Panc1 (cell line): ENCODE results near the gene THEMIS2. TPM values are rescaled to one million over a fixed set of nuclear protein-coding genes. Genes with fewer than 3 reads are reported as not detected.

ENCODE experiments used
- ATAC-seq: fragments of 200-7000 bp; cut with Tn5 transposase; 2 replicates; pipeline ENCODE4 v1.9.1; 2020; ENCODE audit warnings: mild to moderate bottlenecking, moderate library complexity
- BruUV-seq: library from RNA; stranded (reverse); fragments of 400-500 nt; replicated peaks from 2 replicates; lab custom pipeline; 2021; lab: Mats Ljungman, UMichigan
- CTCF ChIA-PET: fragments of 300-600 bp; sonication (Branson Sonifier 250); formaldehyde crosslinking; loops from one replicate; lab custom pipeline; 2022; ENCODE audit warnings: antibody characterized with exemption; lab: Charles Lee
- POLR2A ChIA-PET: fragments of 300-600 bp; sonication (Branson Sonifier 250); formaldehyde crosslinking; loops from one replicate; lab custom pipeline; 2022; ENCODE audit warnings: antibody characterized with exemption; lab: Charles Lee
- DNase-seq: peaks from one replicate; pipeline ENCODE4 v3.0.0-alpha.2; 2010; ENCODE audit warnings: low read depth, low spot score
- H3K27ac ChIP-seq: 2 replicates; pipeline ENCODE4 v1.5.1; 2011; ENCODE audit warnings: mild to moderate bottlenecking, low read length, inconsistent platforms
- H3K27me3 ChIP-seq: fragments of 200-500 bp; sonication (Bioruptor generic); 2 replicates; pipeline ENCODE4 v1.6.0; 2014; ENCODE audit warnings: low read length, inconsistent platforms; ENCODE audit not compliant: control insufficient read depth, insufficient read depth
- H3K36me3 ChIP-seq: fragments of 200-500 bp; sonication (Bioruptor generic); 2 replicates; pipeline ENCODE4 v1.5.1; 2014; ENCODE audit warnings: inconsistent platforms, mild to moderate bottlenecking, low read length, moderate library complexity; ENCODE audit not compliant: control insufficient read depth, insufficient read depth
- H3K4me1 ChIP-seq: 2 replicates; pipeline ENCODE4 v1.5.1; 2011; ENCODE audit warnings: inconsistent platforms, mild to moderate bottlenecking, low read length, moderate library complexity; ENCODE audit not compliant: control insufficient read depth, insufficient read depth
- H3K4me3 ChIP-seq, 2 experiments: 2 replicates each; pipeline ENCODE4 v1.5.1; 2011 to 2012; ENCODE audit warnings: low read depth in 2 of 2, low read length in 2 of 2, mild to moderate bottlenecking in 2 of 2, inconsistent platforms in 1 of 2, moderate library complexity in 1 of 2
- H3K9me3 ChIP-seq: fragments of 200-500 bp; sonication (Bioruptor generic); 2 replicates; pipeline ENCODE4 v1.5.1; 2014; ENCODE audit warnings: low read depth, mild to moderate bottlenecking, inconsistent platforms, low read length, moderate library complexity; ENCODE audit not compliant: control insufficient read depth, insufficient read depth
- POLR2AphosphoS5 ChIP-seq: IDR thresholded peaks from 2 replicates; pipeline ENCODE4 v1.6.1; 2012; ENCODE audit warnings: mild to moderate bottlenecking, low read depth, low read length, moderate library complexity
- SIN3A ChIP-seq: IDR thresholded peaks from 2 replicates; pipeline ENCODE4 v1.6.1; 2012; ENCODE audit warnings: low read depth, mild to moderate bottlenecking, low read length, moderate library complexity, borderline replicate concordance; ENCODE audit not compliant: insufficient read depth
- TCF7L2 ChIP-seq: IDR thresholded peaks from 2 replicates; pipeline ENCODE4 v1.6.1; 2011; ENCODE audit warnings: mild to moderate bottlenecking, low read depth, low read length, inconsistent platforms
- in situ Hi-C: cut with HindIII; loops from 2 replicates; pipeline ENCODE4 v1.10.0; 2016; ENCODE audit warnings: low sequenced_read_pairs, low pct_unique_long_range_greater_than_20kb
- intact Hi-C: fragments of 100-400 bp; cut with micrococcal nuclease; formaldehyde crosslinking; loops from one replicate; pipeline ENCODE4 v1.10.0; 2022; ENCODE audit not compliant: unreplicated experiment
- total RNA-seq: library from RNA; stranded (reverse); gene quantifications from one replicate; pipeline ENCODE4 v1.2.1, GENCODE V29; 2021; ENCODE audit not compliant: unreplicated experiment
- TF ChIP-seq, protein P1 (sequence below), 2 experiments: IDR thresholded peaks; 2 replicates each; pipeline ENCODE4 v1.6.1; 2011 to 2012; ENCODE audit warnings: low read depth in 2 of 2, control low read depth in 1 of 2, low read length in 1 of 2, mild to moderate bottlenecking in 1 of 2, moderate library complexity in 1 of 2; ENCODE audit not compliant: insufficient read depth in 1 of 2
- TF ChIP-seq, protein P2 (sequence below): fragments of 450-650 bp; IDR thresholded peaks from 2 replicates; pipeline ENCODE4 v1.5.1; 2017; ENCODE audit warnings: mild to moderate bottlenecking

The THEMIS2 gene
- total RNA-seq, 1 experiment from 2014 or later = 4.2 TPM

DNA sequence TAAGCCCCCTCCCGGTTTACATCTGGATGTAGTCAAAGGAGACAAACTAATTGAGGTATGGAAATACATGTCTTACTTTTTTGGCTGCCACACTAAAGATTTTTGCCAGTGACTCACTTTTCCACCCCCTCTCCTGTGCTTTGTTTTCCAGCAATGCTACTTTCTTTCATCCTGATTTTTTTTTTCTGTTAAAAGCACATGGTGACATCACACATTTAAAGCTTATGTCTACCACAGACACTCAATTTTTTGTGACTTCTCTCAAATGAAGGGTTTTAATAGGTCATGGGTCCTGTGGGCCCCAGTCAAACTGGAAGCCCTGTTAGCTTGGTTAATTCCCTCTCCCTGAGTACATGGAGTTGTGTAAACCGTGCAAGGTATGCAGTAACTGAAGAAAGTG, 39.6 kb upstream of the THEMIS2 start:
- TF ChIP-seq POLR2AphosphoS5 = no peak
- TF ChIP-seq, protein P1, sequence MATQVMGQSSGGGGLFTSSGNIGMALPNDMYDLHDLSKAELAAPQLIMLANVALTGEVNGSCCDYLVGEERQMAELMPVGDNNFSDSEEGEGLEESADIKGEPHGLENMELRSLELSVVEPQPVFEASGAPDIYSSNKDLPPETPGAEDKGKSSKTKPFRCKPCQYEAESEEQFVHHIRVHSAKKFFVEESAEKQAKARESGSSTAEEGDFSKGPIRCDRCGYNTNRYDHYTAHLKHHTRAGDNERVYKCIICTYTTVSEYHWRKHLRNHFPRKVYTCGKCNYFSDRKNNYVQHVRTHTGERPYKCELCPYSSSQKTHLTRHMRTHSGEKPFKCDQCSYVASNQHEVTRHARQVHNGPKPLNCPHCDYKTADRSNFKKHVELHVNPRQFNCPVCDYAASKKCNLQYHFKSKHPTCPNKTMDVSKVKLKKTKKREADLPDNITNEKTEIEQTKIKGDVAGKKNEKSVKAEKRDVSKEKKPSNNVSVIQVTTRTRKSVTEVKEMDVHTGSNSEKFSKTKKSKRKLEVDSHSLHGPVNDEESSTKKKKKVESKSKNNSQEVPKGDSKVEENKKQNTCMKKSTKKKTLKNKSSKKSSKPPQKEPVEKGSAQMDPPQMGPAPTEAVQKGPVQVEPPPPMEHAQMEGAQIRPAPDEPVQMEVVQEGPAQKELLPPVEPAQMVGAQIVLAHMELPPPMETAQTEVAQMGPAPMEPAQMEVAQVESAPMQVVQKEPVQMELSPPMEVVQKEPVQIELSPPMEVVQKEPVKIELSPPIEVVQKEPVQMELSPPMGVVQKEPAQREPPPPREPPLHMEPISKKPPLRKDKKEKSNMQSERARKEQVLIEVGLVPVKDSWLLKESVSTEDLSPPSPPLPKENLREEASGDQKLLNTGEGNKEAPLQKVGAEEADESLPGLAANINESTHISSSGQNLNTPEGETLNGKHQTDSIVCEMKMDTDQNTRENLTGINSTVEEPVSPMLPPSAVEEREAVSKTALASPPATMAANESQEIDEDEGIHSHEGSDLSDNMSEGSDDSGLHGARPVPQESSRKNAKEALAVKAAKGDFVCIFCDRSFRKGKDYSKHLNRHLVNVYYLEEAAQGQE (IDR thresholded peaks at IDR 0.05; ENCODE audit: insufficient read depth in 1 of 2, low read depth in 2 of 2, low read length in 1 of 2) = no peak
- no peak for TF ChIP-seq SIN3A
- TF ChIP-seq, protein P2, sequence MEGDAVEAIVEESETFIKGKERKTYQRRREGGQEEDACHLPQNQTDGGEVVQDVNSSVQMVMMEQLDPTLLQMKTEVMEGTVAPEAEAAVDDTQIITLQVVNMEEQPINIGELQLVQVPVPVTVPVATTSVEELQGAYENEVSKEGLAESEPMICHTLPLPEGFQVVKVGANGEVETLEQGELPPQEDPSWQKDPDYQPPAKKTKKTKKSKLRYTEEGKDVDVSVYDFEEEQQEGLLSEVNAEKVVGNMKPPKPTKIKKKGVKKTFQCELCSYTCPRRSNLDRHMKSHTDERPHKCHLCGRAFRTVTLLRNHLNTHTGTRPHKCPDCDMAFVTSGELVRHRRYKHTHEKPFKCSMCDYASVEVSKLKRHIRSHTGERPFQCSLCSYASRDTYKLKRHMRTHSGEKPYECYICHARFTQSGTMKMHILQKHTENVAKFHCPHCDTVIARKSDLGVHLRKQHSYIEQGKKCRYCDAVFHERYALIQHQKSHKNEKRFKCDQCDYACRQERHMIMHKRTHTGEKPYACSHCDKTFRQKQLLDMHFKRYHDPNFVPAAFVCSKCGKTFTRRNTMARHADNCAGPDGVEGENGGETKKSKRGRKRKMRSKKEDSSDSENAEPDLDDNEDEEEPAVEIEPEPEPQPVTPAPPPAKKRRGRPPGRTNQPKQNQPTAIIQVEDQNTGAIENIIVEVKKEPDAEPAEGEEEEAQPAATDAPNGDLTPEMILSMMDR = no peak
- no peak for TF ChIP-seq TCF7L2
- no TSS peak for BruUV-seq
- ATAC-seq = no peak
- intact Hi-C loops (no loop called here), in situ Hi-C loops (no loop called here)
- Histone ChIP-seq H3K36me3 (peaks cover 22% of the 10 kb centered on the region), H3K4me3 (no peak overlapping the region), H3K9me3 (no peaks in the 10 kb centered on the region), H3K27ac (no peak overlapping the region), H3K4me1 (peaks cover 13% of the 10 kb centered on the region; the same call in 1 of the 2 replicates), H3K27me3 (no peaks in the 10 kb centered on the region)
- no peak for DNase-seq
- CTCF ChIA-PET = no interaction called here
- POLR2A ChIA-PET = no interaction called here

DNA sequence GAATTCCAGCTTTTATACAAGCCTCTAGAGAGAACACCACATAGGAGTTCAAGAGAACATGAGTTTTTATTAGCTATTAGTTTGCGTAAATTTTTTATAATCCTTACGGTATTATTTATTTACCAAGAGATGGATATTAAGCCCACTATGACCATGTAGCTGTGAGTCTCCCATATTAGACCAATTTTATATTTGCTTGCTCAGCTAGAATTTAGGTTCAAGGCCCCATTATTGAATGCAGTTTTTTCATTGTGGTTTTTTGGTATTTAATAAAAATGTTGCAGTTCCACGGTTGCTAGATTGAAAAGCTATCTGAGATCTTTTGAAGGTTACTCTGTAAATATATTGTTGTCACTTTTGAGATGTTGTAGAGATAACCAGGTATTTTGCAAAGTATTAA, 38.9 kb upstream of the THEMIS2 start:
- no TSS peak for BruUV-seq
- no peak overlapping the region for H3K27ac ChIP-seq
- ATAC-seq = no peak
- H3K36me3 ChIP-seq = peaks cover 23% of the 10 kb centered on the region
- H3K4me3 ChIP-seq = no peak overlapping the region
- TF ChIP-seq TCF7L2 (no peak), POLR2AphosphoS5 (no peak), SIN3A (no peak)
- TF ChIP-seq, protein P1 (IDR thresholded peaks at IDR 0.05; ENCODE audit: insufficient read depth in 1 of 2, low read depth in 2 of 2, low read length in 1 of 2) = no peak
- TF ChIP-seq, protein P2 = no peak
- peaks cover 13% of the 10 kb centered on the region; the same call in 1 of the 2 replicates for H3K4me1 ChIP-seq
- no peaks in the 10 kb centered on the region for H3K9me3 ChIP-seq
- CTCF ChIA-PET = no interaction called here
- POLR2A ChIA-PET = no interaction called here
- H3K27me3 ChIP-seq = no peaks in the 10 kb centered on the region
- DNase-seq = no peak
- intact Hi-C loops (no loop called here), in situ Hi-C loops (no loop called here)
